Heart left ventricle (tissue), 16 donors: ENCODE measurements around the gene KLF15. TPM values are rescaled to one million over a fixed set of nuclear protein-coding genes. Genes with fewer than 3 reads are reported as not detected.
A peak's percentile ranks its signal among the peaks of the same experiment; 100 is the strongest.

ENCODE experiments used
- ATAC-seq, 4 donors: fragments of 200-7000 bp; cut with Tn5 transposase; one replicate each; pipeline ENCODE4 v1.9.1; 2020 to 2022; ENCODE audit warnings: moderate library complexity in 4 of 4, mild to moderate bottlenecking in 3 of 4, moderate number of reproducible peaks in 1 of 4
- DNase-seq, 5 donors: peaks; one replicate each; pipeline ENCODE4 v3.0.0-alpha.2; 2020
- H3K27ac ChIP-seq, 12 donors: fragments of 200-600 bp; sonication (generic) in 4 of 12; one replicate each; pipeline versions ENCODE4 v1.5.0 to v1.8.0; 2016 to 2022; ENCODE audit warnings: mild to moderate bottlenecking in 2 of 12
- H3K27me3 ChIP-seq, 9 donors: fragments of 200-600 bp; sonication (generic) in 2 of 9; one replicate each; pipeline versions ENCODE4 v1.5.1 to v1.8.0; 2016 to 2022; ENCODE audit warnings: mild to moderate bottlenecking in 3 of 9
- H3K36me3 ChIP-seq, 9 donors: fragments of 200-600 bp; sonication (generic) in 2 of 9; one replicate each; pipeline versions ENCODE4 v1.5.0 to v1.8.0; 2018 to 2022; ENCODE audit warnings: mild to moderate bottlenecking in 2 of 9
- H3K4me1 ChIP-seq, 12 donors: fragments of 200-600 bp; sonication (generic) in 4 of 12; one replicate each; pipeline versions ENCODE4 v1.5.0 to v1.8.0; 2016 to 2022; ENCODE audit warnings: mild to moderate bottlenecking in 3 of 12
- H3K4me3 ChIP-seq, 12 donors: fragments of 200-600 bp; sonication (generic) in 4 of 12; one replicate each; pipeline versions ENCODE4 v1.5.0 to v1.8.0; 2017 to 2022; ENCODE audit warnings: mild to moderate bottlenecking in 9 of 12, moderate library complexity in 4 of 12
- H3K9me3 ChIP-seq, 12 donors: fragments of 200-600 bp; sonication (generic) in 4 of 12; one replicate each; pipeline versions ENCODE4 v1.5.0 to v1.8.0; 2016 to 2022; ENCODE audit warnings: mild to moderate bottlenecking in 1 of 12
- POLR2A ChIP-seq, 2 donors: fragments of 450-650 bp; IDR thresholded peaks; one replicate each; pipeline ENCODE4 v1.6.1; 2017; ENCODE audit warnings: antibody characterized with exemption in 2 of 2, mild to moderate bottlenecking in 2 of 2, moderate library complexity in 2 of 2
- WGBS, 4 donors: extraction: QIAGEN DNeasy Blood & Tissue Kit in 2 of 4; methylation state at CpG; one replicate each; pipeline versions ENCODE4 v1.1.5 to v1.1.7; 2013 to 2018; 5-methylcytosine and 5-hydroxymethylcytosine counted together
- intact Hi-C, 10 donors: fragments of 100-400 bp; cut with DNase I; formaldehyde crosslinking; loops; one replicate each; pipeline versions ENCODE4 v1.11.1 to v1.14.2; 2022
- polyA plus RNA-seq, 2 donors: library from polyadenylated mRNA; stranded (reverse); fragments of 200-250 nt; gene quantifications; one replicate each; pipeline ENCODE4 v1.2.3, GENCODE V29; 2013
- total RNA-seq, 9 donors: library from RNA; depleted of rRNA in 2 of 9; stranded (reverse); fragments of >200 nt in 2 of 9; fragmentation: NEBNext Ultra II Directional in 3 of 9; extraction: Animal tissue kit (Norgen Biotek cat#: 25700) in 3 of 9; gene quantifications; one replicate each; pipeline versions ENCODE4 v1.1.0 to v1.2.4, GENCODE V29; 2016 to 2023
- TF ChIP-seq, protein P1 (sequence below), 12 donors: fragments of 200-600 bp; sonication (generic) in 4 of 12; IDR thresholded peaks; one replicate each; pipeline versions ENCODE4 v1.5.0 to v1.8.0; 2018 to 2022; ENCODE audit warnings: antibody characterized with exemption in 12 of 12, mild to moderate bottlenecking in 5 of 12
- donor health status: ischemic (EF 13 %, LVEDD 7.1; RV severe dilation, severe dysfunction).
- donor health status: healthy with polysubstance abuse.
- donor health status: DM: no; HTN: yes; CAD: no.
- donor health status: DM: no; HTN: no; CAD: no.
- donor health status: ischemic (EF 25% LVEDD 6.9; RV normal size, moderate dysfunction).
- donor health status: ischemic (EF 25% LVEDD 5.7; RV mildly dilated, moderate dysfunction).
- donor health status: healthy.
- donor health status: DM: yes; HTN: yes; CAD: no.
- donor health status: ischemic (EF 35%, LVEDD 5.7; RV mildly dilated, moderate dysfunction).
- donor health status: nonischemic (EF 11% LVEDD 7.7; RV severe dilation, severe dysfunction).
- donor health status: DM: yes; HTN: yes; CAD: no.
- donor health status: PGD.
- donor health status: ischemic (EF 29% LVEDD 5.4; RV normal size, mild dysfunction).
- donor health status: nonischemic (EF 23%, LVEDD 6.1; RV moderate dilation, normal function).

The KLF15 gene
- total and polyA plus RNA-seq, 11 donors: 10.5 to 85.8 (median 35.9) TPM

DNA sequence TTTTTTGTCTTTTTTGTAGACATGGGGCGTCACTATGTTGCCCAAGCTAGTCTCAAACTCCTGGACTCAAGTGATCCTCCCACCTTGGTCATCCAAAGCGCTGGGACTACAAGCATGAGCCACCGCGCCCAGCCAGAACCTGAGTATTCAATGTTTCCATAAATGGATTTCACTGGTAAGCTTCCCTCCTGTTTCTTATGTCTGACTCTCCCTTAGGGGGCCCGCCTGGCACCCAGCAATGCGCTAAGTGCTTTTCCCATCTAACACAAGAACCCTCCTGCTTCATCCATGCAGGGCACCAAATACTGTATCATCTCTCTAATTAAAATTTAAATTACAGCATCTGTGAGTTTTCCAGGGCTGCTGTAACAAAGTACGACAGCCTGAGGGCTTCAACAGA lies 44.9 kb downstream of the KLF15 start:
- H3K27ac ChIP-seq: no peak overlapping the region
- peaks cover 0 to 3% (median 0%) of the 10 kb centered on the region in 12 donors for H3K9me3 ChIP-seq
- no peaks in the 10 kb centered on the region for H3K27me3 ChIP-seq
- no peak for TF ChIP-seq POLR2A (IDR thresholded peaks at IDR 0.05)
- TF ChIP-seq, protein P1, sequence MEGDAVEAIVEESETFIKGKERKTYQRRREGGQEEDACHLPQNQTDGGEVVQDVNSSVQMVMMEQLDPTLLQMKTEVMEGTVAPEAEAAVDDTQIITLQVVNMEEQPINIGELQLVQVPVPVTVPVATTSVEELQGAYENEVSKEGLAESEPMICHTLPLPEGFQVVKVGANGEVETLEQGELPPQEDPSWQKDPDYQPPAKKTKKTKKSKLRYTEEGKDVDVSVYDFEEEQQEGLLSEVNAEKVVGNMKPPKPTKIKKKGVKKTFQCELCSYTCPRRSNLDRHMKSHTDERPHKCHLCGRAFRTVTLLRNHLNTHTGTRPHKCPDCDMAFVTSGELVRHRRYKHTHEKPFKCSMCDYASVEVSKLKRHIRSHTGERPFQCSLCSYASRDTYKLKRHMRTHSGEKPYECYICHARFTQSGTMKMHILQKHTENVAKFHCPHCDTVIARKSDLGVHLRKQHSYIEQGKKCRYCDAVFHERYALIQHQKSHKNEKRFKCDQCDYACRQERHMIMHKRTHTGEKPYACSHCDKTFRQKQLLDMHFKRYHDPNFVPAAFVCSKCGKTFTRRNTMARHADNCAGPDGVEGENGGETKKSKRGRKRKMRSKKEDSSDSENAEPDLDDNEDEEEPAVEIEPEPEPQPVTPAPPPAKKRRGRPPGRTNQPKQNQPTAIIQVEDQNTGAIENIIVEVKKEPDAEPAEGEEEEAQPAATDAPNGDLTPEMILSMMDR (IDR thresholded peaks at IDR 0.05): no peak
- intact Hi-C loops: no loop called here
- H3K36me3 ChIP-seq: no peaks in the 10 kb centered on the region
- WGBS, 4 donors: 94 to 96% (median 95%) methylated on average over 7 of the region's 7 CpGs
- no peaks in the 10 kb centered on the region for H3K4me1 ChIP-seq
- ATAC-seq (no peak), DNase-seq (no peak)
- H3K4me3 ChIP-seq: no peak overlapping the region

DNA sequence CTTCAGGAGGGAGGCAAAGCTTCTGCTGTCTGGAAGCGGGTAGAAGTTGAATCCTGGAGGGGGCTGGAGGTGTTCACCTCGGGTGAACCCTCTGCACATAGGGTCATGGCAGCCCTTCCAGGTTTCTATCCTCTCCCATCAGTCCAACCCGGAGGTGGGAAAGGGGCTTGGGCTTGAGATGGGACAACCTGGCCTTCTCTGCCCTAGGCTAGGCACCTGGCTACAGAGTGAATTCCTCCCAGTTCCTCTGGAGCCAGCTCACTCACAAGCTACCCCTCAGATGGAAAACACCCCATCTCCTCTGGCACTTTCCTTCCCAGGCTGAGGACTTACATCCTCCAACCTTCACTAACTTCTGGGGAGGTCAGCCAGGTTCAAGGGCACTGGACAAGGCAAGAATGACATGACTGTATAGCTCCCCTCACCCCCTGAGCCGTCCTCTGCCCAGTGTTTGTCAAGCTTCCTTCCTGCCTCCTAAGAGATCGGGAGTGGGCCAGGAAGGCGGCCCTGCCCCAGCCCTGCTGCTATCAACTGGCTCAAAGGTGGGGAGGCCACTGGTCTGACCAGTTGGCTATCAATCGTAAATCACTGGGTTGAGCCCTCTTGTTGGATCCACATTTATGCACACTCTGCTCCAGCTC lies 45.8 kb downstream of the KLF15 start:
- intact Hi-C loops: no loop called here
- H3K4me1 ChIP-seq: no peaks in the 10 kb centered on the region
- H3K27ac ChIP-seq: no peak overlapping the region
- H3K4me3 ChIP-seq: no peak overlapping the region
- no peaks in the 10 kb centered on the region for H3K27me3 ChIP-seq
- 78 to 92% (median 83%) methylated on average over 7 of the region's 7 CpGs for WGBS, 4 donors
- peak in 1 of 5 donors; percentile 22 for DNase-seq
- TF ChIP-seq POLR2A (IDR thresholded peaks at IDR 0.05): no peak
- TF ChIP-seq, protein P1 (IDR thresholded peaks at IDR 0.05): no peak
- H3K36me3 ChIP-seq: no peaks in the 10 kb centered on the region
- peaks cover 0 to 3% (median 0%) of the 10 kb centered on the region in 12 donors for H3K9me3 ChIP-seq
- no peak for ATAC-seq

DNA sequence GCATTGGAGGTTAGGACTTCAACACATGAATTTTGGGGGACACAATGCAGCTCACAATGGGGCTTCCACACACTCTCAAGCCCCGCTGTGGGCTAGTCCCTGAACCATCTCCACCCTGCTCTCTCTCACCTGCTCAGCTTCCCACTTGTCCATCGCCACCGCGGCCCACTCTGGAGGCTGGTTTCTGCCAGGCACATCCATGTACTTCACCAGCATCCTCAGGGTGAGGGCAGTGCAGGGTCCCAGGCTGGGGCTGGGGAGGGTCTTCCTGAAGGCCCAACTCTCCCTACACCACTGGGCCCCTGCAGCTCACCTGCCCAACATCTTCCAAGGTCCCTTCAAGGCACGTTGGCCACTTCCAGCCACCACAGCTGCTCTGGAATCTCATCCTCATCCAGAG lies 46.4 kb downstream of the KLF15 start:
- WGBS, 4 donors: 74 to 80% (median 78%) methylated on average over 5 of the region's 5 CpGs
- TF ChIP-seq, protein P1 (IDR thresholded peaks at IDR 0.05): no peak
- TF ChIP-seq POLR2A (IDR thresholded peaks at IDR 0.05): no peak

DNA sequence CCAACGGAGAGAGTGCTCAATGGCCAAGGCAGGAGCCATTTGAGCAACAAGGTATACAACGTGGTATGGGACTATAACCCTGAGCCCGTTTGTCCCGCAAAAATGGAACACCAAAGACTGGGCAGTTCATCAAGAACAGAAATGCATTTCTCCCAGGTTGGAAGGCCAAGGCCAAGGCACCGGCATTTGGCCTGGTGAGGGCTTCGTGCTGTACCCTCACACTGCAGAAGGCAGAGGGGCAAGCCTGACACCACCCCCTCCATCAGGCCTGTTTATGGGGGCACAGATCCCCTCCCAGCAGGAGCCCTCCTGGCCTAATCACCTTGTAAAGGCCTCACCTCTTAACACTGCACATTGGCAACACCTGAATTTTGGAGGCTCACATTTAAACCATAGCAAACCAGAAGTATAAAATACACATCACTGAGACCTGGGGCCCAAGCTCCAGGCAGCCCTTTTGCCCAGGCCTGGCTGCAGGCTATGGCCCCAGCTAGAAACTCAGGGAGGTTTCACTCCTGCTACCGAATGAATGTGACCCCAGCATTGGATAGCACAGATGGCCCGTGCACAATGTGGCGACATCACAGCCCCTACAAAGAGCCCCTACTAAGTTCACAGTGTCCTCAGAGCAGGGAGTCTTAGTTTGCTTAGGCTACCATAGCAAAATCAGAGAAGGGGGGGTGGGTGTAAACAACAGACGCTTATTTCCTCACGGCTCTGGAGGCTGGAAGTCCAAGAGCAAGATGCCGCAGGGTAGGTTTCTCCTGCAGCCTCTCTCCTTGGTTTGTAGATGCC lies 47.1 kb downstream of the KLF15 start:
- TF ChIP-seq, protein P1 (IDR thresholded peaks at IDR 0.05): no peak
- TF ChIP-seq POLR2A (IDR thresholded peaks at IDR 0.05): no peak
- no peaks in the 10 kb centered on the region for H3K4me1 ChIP-seq
- no peaks in the 10 kb centered on the region for H3K36me3 ChIP-seq
- H3K9me3 ChIP-seq: peaks cover 0 to 3% (median 0%) of the 10 kb centered on the region in 12 donors
- ATAC-seq (no peak), DNase-seq (no peak)
- no peaks in the 10 kb centered on the region for H3K27me3 ChIP-seq
- 83 to 91% (median 86%) methylated on average over 12 of the region's 12 CpGs for WGBS, 4 donors
- H3K4me3 ChIP-seq: no peak overlapping the region
- intact Hi-C loops: no loop called here
- no peak overlapping the region for H3K27ac ChIP-seq

More for the DNA sequence above, 46.4 kb downstream of the KLF15 start:
- H3K36me3 ChIP-seq: no peaks in the 10 kb centered on the region
- peaks cover 0 to 3% (median 0%) of the 10 kb centered on the region in 12 donors for H3K9me3 ChIP-seq
- no peak overlapping the region for H3K4me3 ChIP-seq
- DNase-seq (peak in 1 of 5 donors; percentile 19), ATAC-seq (no peak)
- intact Hi-C loops: no loop called here
- no peaks in the 10 kb centered on the region for H3K27me3 ChIP-seq
- H3K4me1 ChIP-seq: no peaks in the 10 kb centered on the region
- no peak overlapping the region for H3K27ac ChIP-seq
